ENCODE measurements around the gene TPCN2. TPM values are rescaled to one million over a fixed set of nuclear protein-coding genes. Genes with fewer than 3 reads are reported as not detected.
A peak's percentile ranks its signal among the peaks of the same experiment; 100 is the strongest.

The TPCN2 gene
- total RNA-seq, 1 experiment from 2014 or later: 28.9 TPM

DNA sequence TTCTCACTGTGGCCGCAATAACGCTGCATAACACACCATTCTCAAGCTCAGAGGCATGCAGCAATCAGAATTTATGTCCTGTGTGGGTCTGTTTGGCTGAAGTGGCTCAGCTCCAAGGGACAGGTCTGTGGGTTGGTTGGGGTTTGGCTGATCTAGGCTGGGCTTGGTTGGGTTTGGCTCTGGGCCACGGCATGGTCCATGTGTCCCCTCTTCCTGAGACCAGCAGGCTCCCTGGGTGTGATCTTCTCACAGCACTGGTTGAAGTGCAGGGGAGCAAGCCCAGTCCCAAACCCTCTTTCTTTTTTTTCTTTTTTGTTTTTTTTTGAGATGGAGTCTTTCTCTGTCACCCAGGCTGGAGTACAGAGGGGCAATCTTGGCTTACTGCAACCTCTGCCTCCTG is 132.0 kb downstream of the TPCN2 start:
- ChIA-PET POLR2A (ENCODE audit: low non-redundant PET) (no interaction called here), CTCF (no interaction called here)
- no peaks in the 10 kb centered on the region for H3K36me3 ChIP-seq (ENCODE audit: insufficient read depth, low read length, poor library complexity, severe bottlenecking)
- H3K9me3 ChIP-seq (ENCODE audit: low read depth, low read length, poor library complexity, severe bottlenecking): no peaks in the 10 kb centered on the region
- H3K4me1 ChIP-seq (ENCODE audit: insufficient read depth, low read length, poor library complexity, severe bottlenecking): no peaks in the 10 kb centered on the region
- intact Hi-C loops (cut with micrococcal nuclease; ENCODE audit: unreplicated experiment): no loop called here
- DNase-seq (ENCODE audit: low spot score): no peak
- TF ChIP-seq, protein P1, sequence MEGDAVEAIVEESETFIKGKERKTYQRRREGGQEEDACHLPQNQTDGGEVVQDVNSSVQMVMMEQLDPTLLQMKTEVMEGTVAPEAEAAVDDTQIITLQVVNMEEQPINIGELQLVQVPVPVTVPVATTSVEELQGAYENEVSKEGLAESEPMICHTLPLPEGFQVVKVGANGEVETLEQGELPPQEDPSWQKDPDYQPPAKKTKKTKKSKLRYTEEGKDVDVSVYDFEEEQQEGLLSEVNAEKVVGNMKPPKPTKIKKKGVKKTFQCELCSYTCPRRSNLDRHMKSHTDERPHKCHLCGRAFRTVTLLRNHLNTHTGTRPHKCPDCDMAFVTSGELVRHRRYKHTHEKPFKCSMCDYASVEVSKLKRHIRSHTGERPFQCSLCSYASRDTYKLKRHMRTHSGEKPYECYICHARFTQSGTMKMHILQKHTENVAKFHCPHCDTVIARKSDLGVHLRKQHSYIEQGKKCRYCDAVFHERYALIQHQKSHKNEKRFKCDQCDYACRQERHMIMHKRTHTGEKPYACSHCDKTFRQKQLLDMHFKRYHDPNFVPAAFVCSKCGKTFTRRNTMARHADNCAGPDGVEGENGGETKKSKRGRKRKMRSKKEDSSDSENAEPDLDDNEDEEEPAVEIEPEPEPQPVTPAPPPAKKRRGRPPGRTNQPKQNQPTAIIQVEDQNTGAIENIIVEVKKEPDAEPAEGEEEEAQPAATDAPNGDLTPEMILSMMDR (conservative IDR thresholded peaks at IDR 0.05; ENCODE audit: low read depth, low read length): no peak
- no peak overlapping the region for H3K4me3 ChIP-seq (ENCODE audit: low read depth, low read length, poor library complexity, severe bottlenecking)
- no TSS peak for BruUV-seq (replicated peaks)
- no peak overlapping the region for H3K27ac ChIP-seq (ENCODE audit: low read depth, low read length, poor library complexity, severe bottlenecking)
- H3K27me3 ChIP-seq (replicated peaks; ENCODE audit: insufficient read depth, low read depth, low read length, poor library complexity): no peaks in the 10 kb centered on the region

DNA sequence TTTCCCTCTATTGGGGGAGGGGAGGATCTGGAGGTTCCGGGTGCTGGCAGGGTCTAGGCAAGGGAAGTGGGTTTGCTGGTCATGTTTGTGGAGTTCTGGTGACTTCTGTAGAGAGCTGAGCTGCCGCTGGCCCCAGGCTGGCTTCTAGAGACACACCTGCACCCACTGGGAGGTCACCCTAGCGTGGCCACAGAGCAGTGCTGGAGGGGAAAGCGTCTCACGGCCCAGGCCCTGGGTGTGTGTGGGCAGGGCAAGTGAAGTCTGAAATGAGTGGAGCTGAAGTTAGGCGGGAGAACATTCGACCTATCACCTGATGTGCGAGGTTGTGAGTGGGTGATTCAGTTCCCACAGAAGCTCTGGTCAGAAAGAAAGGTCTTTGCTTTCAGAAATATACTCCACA is 134.9 kb downstream of the TPCN2 start:
- H3K27ac ChIP-seq (ENCODE audit: low read depth, low read length, poor library complexity, severe bottlenecking): no peak overlapping the region
- H3K4me1 ChIP-seq (ENCODE audit: insufficient read depth, low read length, poor library complexity, severe bottlenecking): no peaks in the 10 kb centered on the region
- CTCF ChIA-PET: no interaction called here
- intact Hi-C loops (cut with micrococcal nuclease; ENCODE audit: unreplicated experiment): no loop called here
- no peaks in the 10 kb centered on the region for H3K27me3 ChIP-seq (replicated peaks; ENCODE audit: insufficient read depth, low read depth, low read length, poor library complexity)
- no peak overlapping the region for H3K4me3 ChIP-seq (ENCODE audit: low read depth, low read length, poor library complexity, severe bottlenecking)
- POLR2A ChIA-PET (ENCODE audit: low non-redundant PET): no interaction called here
- H3K36me3 ChIP-seq (ENCODE audit: insufficient read depth, low read length, poor library complexity, severe bottlenecking): no peaks in the 10 kb centered on the region
- BruUV-seq (replicated peaks): no TSS peak
- H3K9me3 ChIP-seq (ENCODE audit: low read depth, low read length, poor library complexity, severe bottlenecking): no peaks in the 10 kb centered on the region
- DNase-seq (ENCODE audit: low spot score): no peak
- TF ChIP-seq, protein P1 (conservative IDR thresholded peaks at IDR 0.05; ENCODE audit: low read depth, low read length): no peak
- TF ChIP-seq EZH2 (IDR thresholded peaks at IDR 0.05; ENCODE audit: borderline replicate concordance, low read depth, low read length, poor library complexity, severe bottlenecking): no peak

Small RNA genes lying within 50 kb of the gene (microRNA-seq; reads per million reads assigned to microRNA genes)
- gene MIR3164: 5.7 reads per million, percentile 18 among the genes with 10 or more reads in this experiment

Other genes with a start within 250 kb of the TPCN2 start
- 15.5 TPM in 2 replicates for gene CPT1A, start 207.0 kb upstream of the TPCN2 start, total RNA-seq (2021)
- gene MRPL21, start 145.1 kb upstream of the TPCN2 start, total RNA-seq (2021): 126 and 138 TPM in 2 replicates
- gene IGHMBP2, start 145.0 kb upstream of the TPCN2 start, total RNA-seq (2021): 48.7 and 49.9 TPM in 2 replicates
- not detected in 2 replicates for gene MRGPRD, start 67.9 kb upstream of the TPCN2 start, total RNA-seq (2021)
- 5.2 and 9.3 TPM in 2 replicates for gene MRGPRF, start 35.7 kb upstream of the TPCN2 start, total RNA-seq (2021)
- gene SMIM38, start 107.0 kb downstream of the TPCN2 start, total RNA-seq (2021): 0.59 and 0.88 TPM in 2 replicates
- 174 and 192 TPM in 2 replicates for gene MYEOV, start 245.2 kb downstream of the TPCN2 start, total RNA-seq (2021)

Measured in A673 (cell line).